ENCODE measurements around the gene CAPN12. TPM values are rescaled to one million over a fixed set of nuclear protein-coding genes. Genes with fewer than 3 reads are reported as not detected.

CAPN12 gene
- total and polyA plus RNA-seq, 2 of the 4 experiments (the other 2 are of a cell fraction), result 0.18 to 0.97 TPM

DNA sequence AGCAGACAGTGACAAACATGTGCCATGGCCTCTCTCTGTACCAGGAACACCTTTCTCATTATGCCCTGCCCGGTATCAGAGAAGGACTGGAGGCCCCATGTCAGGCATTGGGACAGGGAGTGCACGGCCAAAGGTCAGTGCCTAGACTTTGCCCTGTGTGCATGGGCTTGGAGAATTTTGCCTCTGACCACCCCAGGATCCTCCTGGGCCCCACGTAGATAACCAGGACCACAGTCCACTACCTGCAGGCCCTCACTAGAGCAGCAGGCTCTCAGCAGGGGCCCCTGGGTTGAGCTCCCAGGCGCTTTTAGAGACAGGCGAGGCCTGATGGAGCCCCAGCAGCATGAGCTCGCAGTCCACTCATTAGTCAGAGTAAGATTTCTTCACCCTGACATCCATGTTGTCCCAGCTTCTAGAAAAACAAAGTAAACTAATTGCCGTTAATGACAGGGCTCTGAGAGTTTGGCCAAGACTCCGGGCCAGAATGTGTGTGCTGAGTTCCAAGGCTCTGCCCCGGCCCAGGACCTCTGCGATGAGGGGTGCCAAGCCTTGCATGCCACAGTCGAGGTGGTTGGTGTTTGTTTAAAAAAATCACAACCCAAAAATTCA is 42.7 kb downstream of the CAPN12 start:
- 0 out of 2 replicates have a peak overlapping the region, but pooled peaks have one; percentile 23 for H3K23ac ChIP-seq (ENCODE audit: low read depth, low read length)
- peak; percentile 73 for ATAC-seq (ENCODE audit: low read depth)
- H3K4me1 ChIP-seq (ENCODE audit: control insufficient read depth, insufficient read depth, low read length), result peaks cover 13% of the 10 kb centered on the region
- dilution Hi-C loops (cut with HindIII; ENCODE audit: low sequenced_read_pairs, unreplicated experiment) (no loop called here), intact Hi-C loops (cut with micrococcal nuclease) (loop anchor here (1.0 kb wide), 1 partner anchor 10 kb away; no protein-coding TSS in a partner anchor), in situ Hi-C loops (cut with MboI; ENCODE audit: low sequenced_read_pairs) (no loop called here)
- no peaks in the 10 kb centered on the region for H3K9me3 ChIP-seq (ENCODE audit: control insufficient read depth, insufficient read depth, low read length)
- no peak overlapping the region; the same call in 1 of the 2 replicates for H4K5ac ChIP-seq (ENCODE audit: low read depth, low read length)
- ChIA-PET POLR2A (ENCODE audit: unreplicated experiment) (interaction anchor here (0.9 kb wide), 1 partner anchor 9 kb away, joined by 5 read pairs; no protein-coding TSS in a partner anchor), CTCF (interaction anchor here (0.5 kb wide), 1 partner anchor 68 kb away, joined by 3 read pairs; no protein-coding TSS in a partner anchor)
- H4K91ac ChIP-seq (ENCODE audit: insufficient read depth, low read depth, low read length), result peak overlapping the region; percentile 26; the same call in 1 of the 2 replicates
- H3K4me2 ChIP-seq (ENCODE audit: low read depth, low read length), result no peak overlapping the region
- H2AFZ ChIP-seq (replicated peaks; ENCODE audit: low read length, poor library complexity), result no peak overlapping the region
- no TSS peak for BruUV-seq (replicated peaks)
- H3K14ac ChIP-seq (replicated peaks; ENCODE audit: low read depth, low read length), result peak overlapping the region; percentile 34; the same call in 1 of the 2 replicates
- peak overlapping the region; percentile 39 for H2AK5ac ChIP-seq (ENCODE audit: low read depth, low read length)
- peaks cover 97% of the 10 kb centered on the region for H4K20me1 ChIP-seq (ENCODE audit: insufficient read depth, low read length)
- no peak overlapping the region for H2BK20ac ChIP-seq (ENCODE audit: low read depth, low read length)
- peaks cover 8 to 97% of the 10 kb centered on the region in 2 experiments for H3K79me1 ChIP-seq (ENCODE audit: low read depth in 1 of 2, low read length in 2 of 2)
- H3K9ac ChIP-seq (ENCODE audit: low read depth, low read length), result no peak overlapping the region; the same call in 1 of the 2 replicates
- peak overlapping the region; percentile 63; the same call in 1 of the 2 replicates for H3K27ac ChIP-seq (ENCODE audit: insufficient read depth, low read length)
- H3K9me1 ChIP-seq (ENCODE audit: insufficient read depth, low read length), result peaks cover 26% of the 10 kb centered on the region
- H3K56ac ChIP-seq (ENCODE audit: extremely low read depth, insufficient read depth, low read length), result no peak overlapping the region; the same call in 1 of the 2 replicates
- H4K8ac ChIP-seq (ENCODE audit: low read depth in 2 of 2, low read length in 2 of 2), result peak overlapping the region in 1 of 2 experiments; percentile 38; a peak in 1 of 4 replicates
- no peak overlapping the region for H3K4me3 ChIP-seq (ENCODE audit: insufficient read depth, low read depth, low read length)
- no peaks in the 10 kb centered on the region for H3K27me3 ChIP-seq (ENCODE audit: control insufficient read depth, insufficient read depth, low read length)
- H3K4ac ChIP-seq (ENCODE audit: low read depth, low read length), result peak overlapping the region; percentile 41
- H2BK5ac ChIP-seq (ENCODE audit: low read depth, low read length, poor library complexity, severe bottlenecking), result peak overlapping the region; percentile 14
- H2BK120ac ChIP-seq (ENCODE audit: low read depth, low read length), result 0 out of 2 replicates have a peak overlapping the region, but pooled peaks have one; percentile 16
- DNase-seq, result peak; percentile 21
- H2BK15ac ChIP-seq (ENCODE audit: low read depth, low read length), result no peak overlapping the region
- no CpG with 5 or more reads among the region's 11 CpGs for WGBS, 2 experiments (ENCODE audit: extremely low coverage in 2 of 2, insufficient read length in 1 of 2)
- peaks cover 67% of the 10 kb centered on the region for H3K36me3 ChIP-seq (ENCODE audit: control insufficient read depth, insufficient read depth, low read length)
- H3K18ac ChIP-seq (ENCODE audit: low read depth, low read length), result no peak overlapping the region; the same call in 1 of the 2 replicates
- H2AK9ac ChIP-seq (replicated peaks; ENCODE audit: low read depth, low read length, poor library complexity), result no peak overlapping the region
- TF ChIP-seq MAZ (IDR thresholded peaks at IDR 0.05; ENCODE audit: borderline replicate concordance, low read depth, low read length), result no peak
- TF ChIP-seq BHLHE40 (IDR thresholded peaks at IDR 0.05; ENCODE audit: low read depth, low read length), result no peak
- TF ChIP-seq, protein P1, sequence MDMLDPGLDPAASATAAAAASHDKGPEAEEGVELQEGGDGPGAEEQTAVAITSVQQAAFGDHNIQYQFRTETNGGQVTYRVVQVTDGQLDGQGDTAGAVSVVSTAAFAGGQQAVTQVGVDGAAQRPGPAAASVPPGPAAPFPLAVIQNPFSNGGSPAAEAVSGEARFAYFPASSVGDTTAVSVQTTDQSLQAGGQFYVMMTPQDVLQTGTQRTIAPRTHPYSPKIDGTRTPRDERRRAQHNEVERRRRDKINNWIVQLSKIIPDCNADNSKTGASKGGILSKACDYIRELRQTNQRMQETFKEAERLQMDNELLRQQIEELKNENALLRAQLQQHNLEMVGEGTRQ (IDR thresholded peaks at IDR 0.05; ENCODE audit: low read depth, low read length), result no peak
- TF ChIP-seq CEBPB (IDR thresholded peaks at IDR 0.05; ENCODE audit: low read depth, low read length), result no peak
- TF ChIP-seq CHD1 (IDR thresholded peaks at IDR 0.05; ENCODE audit: low read depth, low read length), result no peak
- TF ChIP-seq SMC3 (IDR thresholded peaks at IDR 0.05; ENCODE audit: low read depth, low read length), result no peak
- no peak for TF ChIP-seq MXI1 (IDR thresholded peaks at IDR 0.05; ENCODE audit: borderline replicate concordance, low read depth, low read length)
- no peak for TF ChIP-seq RAD21 (IDR thresholded peaks at IDR 0.05; ENCODE audit: low read length)
- no peak for TF ChIP-seq MAFK (IDR thresholded peaks at IDR 0.05; ENCODE audit: low read depth, low read length)
- TF ChIP-seq POLR2A (IDR thresholded peaks at IDR 0.05; ENCODE audit: low read depth, low read length), result no peak
- TF ChIP-seq RFX5 (IDR thresholded peaks at IDR 0.05; ENCODE audit: low read depth, low read length), result no peak
- TF ChIP-seq FOS (IDR thresholded peaks at IDR 0.05; ENCODE audit: low read depth, low read length), result no peak
- TF ChIP-seq, protein P2, sequence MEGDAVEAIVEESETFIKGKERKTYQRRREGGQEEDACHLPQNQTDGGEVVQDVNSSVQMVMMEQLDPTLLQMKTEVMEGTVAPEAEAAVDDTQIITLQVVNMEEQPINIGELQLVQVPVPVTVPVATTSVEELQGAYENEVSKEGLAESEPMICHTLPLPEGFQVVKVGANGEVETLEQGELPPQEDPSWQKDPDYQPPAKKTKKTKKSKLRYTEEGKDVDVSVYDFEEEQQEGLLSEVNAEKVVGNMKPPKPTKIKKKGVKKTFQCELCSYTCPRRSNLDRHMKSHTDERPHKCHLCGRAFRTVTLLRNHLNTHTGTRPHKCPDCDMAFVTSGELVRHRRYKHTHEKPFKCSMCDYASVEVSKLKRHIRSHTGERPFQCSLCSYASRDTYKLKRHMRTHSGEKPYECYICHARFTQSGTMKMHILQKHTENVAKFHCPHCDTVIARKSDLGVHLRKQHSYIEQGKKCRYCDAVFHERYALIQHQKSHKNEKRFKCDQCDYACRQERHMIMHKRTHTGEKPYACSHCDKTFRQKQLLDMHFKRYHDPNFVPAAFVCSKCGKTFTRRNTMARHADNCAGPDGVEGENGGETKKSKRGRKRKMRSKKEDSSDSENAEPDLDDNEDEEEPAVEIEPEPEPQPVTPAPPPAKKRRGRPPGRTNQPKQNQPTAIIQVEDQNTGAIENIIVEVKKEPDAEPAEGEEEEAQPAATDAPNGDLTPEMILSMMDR (conservative IDR thresholded peaks at IDR 0.05; ENCODE audit: low read depth, low read length), result no peak
- TF ChIP-seq, protein P3, sequence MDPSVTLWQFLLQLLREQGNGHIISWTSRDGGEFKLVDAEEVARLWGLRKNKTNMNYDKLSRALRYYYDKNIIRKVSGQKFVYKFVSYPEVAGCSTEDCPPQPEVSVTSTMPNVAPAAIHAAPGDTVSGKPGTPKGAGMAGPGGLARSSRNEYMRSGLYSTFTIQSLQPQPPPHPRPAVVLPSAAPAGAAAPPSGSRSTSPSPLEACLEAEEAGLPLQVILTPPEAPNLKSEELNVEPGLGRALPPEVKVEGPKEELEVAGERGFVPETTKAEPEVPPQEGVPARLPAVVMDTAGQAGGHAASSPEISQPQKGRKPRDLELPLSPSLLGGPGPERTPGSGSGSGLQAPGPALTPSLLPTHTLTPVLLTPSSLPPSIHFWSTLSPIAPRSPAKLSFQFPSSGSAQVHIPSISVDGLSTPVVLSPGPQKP (IDR thresholded peaks at IDR 0.05; ENCODE audit: borderline replicate concordance, low read depth, low read length), result no peak
- no peak for TF ChIP-seq NFE2L2 (IDR thresholded peaks at IDR 0.05; ENCODE audit: low read depth, low read length)

Data from IMR-90 (cell line).